NCI-H446 treated with DMSO at 0.1 percent for 48 hours (cell line): Measurements from ENCODE around the gene SIAH1.
"Not testable (repeated sequence)": the region's sequence is repeated elsewhere in the genome, so short reads cannot be mapped to it uniquely, and the experiment has no call there.

Experiments
- DNase-seq: peaks from one replicate; lab custom pipeline; 2025; lab: John Stamatoyannopoulos, UW

Gene SIAH1

DNA sequence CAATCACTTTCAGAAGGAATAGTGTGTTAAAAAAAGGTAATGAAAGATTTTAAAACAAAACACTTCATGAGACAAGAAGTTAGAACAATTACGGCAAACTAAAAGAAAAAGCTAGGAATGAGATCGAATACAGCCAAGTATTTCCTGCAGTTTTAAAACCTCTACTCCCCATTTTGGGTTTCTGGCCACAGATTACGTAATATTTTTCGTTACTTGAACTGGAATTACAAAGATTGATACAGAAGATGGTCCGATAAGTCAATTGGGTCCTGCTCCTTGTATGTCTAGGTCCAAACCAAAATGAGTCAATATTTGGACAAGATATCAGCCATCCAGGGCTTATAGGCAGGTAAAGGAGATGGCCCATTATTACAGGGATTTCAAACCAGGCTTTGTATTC lies 52.2 kb downstream of the SIAH1 start:
- no peak for DNase-seq

DNA sequence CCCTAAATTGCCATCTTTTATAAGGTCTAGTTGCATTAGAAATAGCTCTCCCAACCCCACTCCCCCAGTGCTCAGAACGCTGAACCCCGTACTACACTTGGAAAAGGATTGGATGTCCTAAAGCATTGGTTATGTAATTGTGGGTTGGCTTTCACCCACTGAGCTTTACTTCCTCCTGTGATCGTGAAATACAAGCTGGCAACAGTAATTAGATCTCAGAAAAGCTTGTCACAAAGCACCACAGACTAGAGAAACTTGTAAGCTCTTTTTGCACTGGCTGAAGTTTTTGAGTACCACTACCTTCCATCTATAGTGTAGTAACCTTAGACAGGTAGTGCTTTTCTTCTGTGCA lies 54.4 kb downstream of the SIAH1 start:
- DNase-seq = no peak

DNA sequence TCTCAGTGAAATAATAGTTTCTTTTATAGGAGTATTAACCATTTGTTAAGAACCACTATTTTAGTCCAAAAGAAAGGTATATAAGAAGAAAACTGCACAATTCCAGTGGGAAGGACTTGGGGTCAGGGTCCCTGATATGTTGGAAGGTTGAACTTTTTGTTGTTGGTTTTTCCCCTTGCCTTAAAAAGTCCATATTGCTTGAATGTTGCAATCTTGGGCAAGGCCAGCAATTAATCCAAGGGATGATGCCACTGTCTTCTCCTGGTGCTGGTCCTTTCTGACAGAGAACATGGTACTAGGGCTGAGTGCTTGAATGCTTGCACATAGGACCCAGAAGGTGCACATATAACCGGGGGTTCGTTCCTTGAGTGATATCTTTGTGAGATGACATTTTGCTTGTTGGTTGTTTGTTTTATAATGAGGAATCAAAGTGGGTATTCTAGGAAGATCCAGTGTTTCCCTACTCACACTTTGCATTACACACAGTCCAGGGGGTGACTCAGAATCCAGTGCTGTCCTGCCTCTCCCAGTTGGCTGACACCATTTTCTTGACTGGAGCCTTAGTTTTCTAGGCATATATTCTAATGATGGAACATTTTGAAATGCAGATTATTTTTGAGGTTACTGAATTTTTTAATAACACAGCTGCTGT lies 54.9 kb downstream of the SIAH1 start:
- peak; percentile 25 for DNase-seq

DNA sequence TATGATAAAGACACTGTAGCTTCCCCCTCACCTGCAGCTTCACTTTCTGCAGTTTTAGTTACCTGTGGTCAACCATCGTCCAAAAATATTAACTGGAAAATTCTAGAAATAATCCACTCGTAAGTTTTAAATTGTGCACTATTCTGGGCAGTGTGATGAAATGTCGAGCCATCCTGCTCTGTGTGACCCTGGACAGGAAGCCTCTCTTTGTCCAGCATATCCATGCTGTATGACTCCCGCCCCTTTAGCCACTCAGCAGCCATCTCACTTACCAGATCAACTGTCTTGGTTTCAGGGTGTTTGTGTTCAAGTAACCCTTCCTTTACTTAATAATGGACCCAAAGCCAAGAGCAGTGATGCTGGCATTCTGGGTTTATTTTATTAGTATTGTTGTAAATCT lies 56.1 kb downstream of the SIAH1 start:
- DNase-seq = no peak

DNA sequence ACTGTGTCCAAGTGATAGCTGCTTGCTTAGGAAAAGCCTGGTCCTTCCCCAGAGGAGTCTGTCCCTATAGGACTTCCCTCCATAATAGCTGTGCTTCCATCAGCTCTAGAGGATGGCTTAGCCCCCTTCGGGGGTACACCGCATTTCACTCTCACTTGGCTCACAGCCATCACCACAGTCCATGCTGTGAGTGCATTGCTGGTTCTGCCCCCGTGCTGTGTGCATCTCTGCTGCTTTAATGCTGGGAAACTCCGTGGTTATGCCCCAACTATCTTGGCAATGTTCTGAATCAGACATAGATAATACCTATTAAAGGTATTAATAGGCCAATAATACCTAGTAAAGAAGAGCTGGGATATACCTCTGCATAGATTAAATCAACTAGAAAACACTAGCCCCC lies 58.3 kb downstream of the SIAH1 start:
- DNase-seq = no peak

DNA sequence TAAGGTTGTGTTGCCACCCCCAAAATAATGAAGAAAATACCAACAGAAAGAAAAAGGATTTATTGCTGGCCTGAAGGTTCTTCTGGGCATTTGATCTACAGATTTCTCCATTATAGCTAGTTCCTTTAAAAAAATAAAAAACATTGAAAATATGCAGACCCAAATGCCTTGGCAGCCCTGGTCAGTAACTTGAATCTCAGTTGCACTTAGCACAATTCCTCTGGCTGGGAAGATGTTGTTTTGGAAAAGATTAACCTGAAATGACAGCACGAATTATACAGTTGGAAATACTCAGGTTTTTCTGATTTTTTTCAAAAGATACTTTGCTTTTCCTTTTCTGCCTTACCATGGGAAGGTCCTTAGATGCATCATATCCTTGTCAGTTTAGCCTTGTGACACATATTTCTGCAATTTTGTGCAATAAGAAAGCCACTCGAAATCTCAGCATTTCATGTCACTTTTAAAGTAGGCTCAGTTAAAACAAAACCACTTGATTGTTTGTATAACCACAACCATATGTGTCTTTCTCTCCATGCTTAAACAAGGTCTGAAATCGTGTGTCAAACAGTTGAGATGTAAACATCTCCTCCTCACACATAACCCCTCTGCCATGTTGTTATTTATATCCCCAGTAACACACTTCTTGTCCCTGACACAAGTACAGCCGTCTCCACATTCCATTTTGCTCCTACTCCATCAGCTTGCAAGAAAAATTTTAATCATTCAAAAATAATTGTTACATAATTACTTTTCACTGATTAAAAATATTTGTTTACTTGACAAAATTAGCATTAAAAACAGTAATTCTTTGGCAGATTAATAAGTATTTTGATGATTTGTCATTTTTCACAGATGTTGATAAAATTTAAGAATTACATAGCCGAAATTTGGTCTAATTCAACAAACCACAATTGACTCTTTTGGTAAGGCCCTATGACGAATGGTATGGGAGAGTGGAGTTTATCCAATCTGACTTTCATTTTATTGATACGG lies 61.1 kb downstream of the SIAH1 start:
- no peak for DNase-seq

DNA sequence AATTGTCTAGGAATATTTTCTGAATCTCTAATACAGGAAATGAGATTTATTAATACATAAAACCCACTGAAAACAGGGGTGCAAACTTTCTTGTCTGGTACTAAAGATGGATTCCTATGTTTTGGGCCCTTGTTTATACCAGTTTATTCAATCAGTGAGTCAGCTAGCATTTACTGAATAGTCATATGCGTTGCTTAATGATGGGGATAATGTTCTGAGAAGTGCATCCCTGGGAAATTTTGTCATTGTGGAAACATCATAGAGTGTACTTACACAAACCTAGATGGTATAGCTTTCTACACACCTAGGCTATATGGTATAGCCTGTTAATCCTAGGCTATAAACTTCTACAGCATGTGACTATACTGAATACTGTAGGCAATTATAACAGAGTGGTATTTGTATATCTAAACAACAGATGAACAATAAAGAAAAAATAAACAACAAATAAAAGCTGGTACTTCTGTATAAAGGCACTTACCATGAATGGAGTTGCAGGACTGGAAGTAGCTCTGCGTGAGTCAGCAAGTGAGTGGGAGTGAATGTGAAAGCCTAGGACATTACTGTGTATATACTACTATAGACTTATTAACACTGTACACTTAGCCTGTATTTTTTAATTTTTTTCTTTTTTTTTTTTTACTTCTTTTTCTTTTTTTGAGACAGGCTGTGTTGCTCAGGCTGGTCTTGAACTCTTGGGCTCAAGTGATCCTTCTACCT lies 63.7 kb downstream of the SIAH1 start:
- no peak for DNase-seq

DNA sequence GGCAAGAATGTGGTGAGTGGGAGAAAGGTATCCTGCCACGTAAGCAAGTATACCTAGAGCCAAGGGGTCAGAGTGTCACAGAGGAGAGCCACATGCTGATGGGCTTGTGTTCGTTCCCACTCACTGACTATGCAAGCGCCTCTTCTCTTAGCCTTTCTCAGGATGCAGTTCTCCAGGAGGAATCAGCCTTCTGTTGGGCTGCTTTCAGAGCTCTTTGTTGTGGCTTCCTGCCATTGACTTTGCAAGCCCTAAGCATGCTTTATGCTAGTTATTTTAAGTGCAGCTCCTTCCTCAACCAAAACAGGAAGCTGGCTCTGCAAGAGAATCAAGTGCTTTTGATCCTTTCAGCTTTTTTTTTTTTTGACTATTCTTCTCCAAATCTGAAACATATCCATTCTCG lies 66.6 kb downstream of the SIAH1 start:
- no peak for DNase-seq

DNA sequence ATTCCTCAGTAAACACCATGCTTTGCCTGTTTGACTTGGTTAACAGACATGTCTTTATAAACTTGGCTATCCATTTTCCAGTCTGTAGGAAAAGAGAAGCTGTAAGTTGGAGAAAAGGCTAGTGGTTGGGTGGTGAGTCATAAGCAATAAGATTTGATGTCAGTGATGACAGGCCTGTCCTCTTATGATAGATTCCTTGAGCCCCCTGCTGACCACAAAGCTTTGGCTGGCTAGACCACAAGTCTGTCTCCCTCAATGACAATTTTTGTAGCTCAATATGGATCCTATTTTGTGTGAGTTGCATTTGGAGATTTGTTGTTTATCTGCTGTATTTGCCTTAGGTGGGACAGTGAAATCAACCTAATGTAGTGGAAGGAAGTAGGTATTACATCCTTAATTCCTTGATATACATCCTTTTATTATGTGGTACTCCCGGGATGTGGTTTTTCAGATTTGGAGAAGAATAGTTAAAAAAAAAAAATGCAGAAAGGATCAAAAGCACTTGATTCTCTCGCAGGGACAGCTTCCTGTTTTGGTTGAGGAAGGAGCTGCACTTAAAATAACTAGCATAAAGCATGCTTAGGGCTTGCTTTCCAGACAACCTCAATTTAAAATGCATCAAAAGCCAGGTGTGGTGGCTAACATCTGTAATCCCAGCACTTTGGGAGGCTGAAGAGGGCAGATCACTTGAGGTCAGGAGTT lies 67.4 kb downstream of the SIAH1 start:
- no peak for DNase-seq

DNA sequence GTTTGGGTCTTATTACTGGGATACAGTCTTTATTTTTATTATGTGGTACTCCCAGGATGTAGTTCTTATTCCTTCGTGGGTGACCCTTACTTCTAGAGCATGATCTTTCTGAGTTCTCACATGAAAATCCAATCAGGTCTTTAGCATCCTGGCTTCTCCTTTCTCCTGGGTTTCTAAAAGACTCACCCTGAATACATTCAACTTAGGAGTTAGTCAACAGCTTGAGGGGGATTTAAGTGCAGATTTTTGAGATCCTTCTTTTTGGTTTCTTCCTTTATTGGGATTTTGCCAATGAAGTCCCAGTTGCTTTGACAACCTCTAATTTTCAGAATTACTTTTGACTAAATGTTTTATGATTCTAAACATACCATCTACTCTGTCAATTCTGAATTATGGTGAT lies 68.2 kb downstream of the SIAH1 start:
- no peak for DNase-seq

DNA sequence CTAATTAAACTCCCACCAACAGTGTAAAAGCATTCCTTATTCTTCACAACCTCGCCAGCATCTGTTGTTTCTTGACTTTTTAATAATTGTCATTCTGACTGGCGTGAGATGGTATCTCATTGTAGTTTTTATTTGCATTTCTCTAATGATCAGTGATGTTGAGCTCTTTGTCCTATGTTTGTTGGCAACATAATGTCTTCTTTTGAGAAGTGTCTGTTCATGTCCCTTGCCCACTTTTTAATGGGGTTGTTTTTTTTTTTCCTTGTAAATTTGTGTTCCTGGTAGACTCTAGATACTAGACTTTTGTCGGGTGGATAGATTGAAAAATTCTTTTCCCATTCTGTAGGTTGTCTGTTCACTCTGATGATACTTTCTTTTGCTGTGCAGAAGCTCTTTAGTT lies 71.3 kb downstream of the SIAH1 start:
- DNase-seq = not testable (repeated sequence)

DNA sequence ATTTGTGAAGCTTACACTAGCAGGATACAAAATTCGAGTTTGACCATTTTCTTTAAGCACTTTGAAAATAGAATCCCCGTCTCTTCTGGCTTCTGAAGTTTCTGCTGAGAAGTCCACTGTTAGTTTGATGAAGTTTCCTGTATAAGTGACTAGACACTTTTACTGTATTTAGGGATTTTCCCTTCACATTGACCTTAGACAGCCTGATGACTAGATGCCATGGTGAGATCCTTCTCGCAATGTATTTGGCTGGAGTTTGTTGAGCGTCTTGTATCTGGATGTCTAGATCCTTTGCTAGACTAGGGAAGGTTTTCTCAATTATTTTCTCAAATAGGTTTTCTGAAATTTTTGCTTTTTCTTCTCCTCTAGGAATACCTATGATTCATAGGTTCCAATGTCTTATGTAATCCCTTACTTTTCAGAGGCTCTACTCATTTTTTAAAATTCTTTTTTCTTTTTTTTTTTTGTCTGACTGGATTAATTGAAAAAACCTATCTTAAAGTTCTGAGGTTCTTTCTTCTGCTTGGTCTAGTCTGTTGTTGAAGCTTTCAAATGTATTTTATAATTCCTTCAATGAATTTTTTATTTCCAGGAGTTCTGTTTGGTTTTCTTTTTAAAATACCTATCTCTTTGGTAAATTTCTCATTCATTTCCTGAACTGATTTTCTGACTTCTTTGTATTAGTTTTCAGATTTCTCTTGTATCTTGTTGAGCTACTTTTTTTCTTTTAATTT lies 74.1 kb downstream of the SIAH1 start:
- no peak for DNase-seq
